GM21367 (cell line): Measurements from ENCODE around the gene SELENOT.

Source experiments
- ATAC-seq: cut with Tn5 transposase; IDR thresholded peaks from one replicate; pipeline ENCODE4 v1.9.1; 2021; ENCODE audit not compliant: unreplicated experiment

SELENOT gene

DNA sequence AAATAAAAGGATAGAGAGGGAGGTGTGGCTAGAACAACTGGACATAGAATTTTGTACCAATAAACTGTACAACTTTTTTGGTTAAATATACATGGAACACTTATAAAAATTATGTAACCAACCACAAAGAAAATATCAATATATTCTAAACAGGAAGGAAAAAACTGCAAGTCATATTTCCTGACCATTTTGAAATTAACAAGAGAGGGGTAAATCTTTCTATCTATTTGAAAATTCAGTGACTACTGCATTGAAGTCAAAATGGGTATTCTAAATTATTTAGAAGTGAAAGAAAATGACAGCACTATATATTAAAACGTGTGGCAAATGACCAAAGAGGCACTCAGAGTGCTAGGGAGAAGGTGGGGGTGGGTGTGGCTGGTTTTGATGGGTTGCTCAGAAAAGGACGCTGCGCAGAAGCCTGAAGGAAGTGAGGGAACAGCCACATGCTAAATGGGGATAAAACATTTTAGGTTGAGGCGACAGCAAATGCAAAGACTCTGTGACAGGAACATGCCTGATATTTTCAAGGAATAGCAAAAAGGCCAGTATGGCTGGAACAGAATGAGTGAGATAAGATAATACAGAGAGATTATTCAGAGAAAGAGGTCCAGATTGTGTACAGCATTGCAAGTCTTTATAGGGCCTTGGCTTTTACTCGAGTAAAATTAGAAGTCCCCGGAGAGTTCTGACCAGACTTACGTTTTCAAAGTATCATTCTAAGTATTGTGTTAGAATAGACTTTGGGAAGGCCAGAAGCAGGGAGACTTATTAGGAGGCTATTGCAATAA lies 59.5 kb downstream of the SELENOT start:
- ATAC-seq = no peak

DNA sequence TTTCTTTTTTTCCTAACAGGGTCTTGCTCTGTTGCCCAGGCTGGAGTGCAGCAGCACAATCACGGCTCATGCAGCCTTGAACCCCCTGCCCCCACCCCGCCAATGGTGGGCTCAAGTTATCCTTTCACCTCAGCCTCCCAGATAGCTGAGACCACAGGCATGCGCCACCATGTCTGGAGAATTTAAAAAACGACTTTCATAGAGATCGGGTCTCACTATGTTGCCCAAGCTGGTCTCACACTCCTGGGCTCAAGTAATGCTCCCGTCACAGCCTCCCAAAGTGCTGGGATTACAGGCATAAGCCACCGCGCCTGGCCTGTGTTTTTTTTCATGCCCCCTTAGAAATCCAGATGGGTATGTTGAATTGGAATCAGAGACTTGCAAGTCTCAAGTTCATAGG lies 60.3 kb downstream of the SELENOT start:
- no peak for ATAC-seq

DNA sequence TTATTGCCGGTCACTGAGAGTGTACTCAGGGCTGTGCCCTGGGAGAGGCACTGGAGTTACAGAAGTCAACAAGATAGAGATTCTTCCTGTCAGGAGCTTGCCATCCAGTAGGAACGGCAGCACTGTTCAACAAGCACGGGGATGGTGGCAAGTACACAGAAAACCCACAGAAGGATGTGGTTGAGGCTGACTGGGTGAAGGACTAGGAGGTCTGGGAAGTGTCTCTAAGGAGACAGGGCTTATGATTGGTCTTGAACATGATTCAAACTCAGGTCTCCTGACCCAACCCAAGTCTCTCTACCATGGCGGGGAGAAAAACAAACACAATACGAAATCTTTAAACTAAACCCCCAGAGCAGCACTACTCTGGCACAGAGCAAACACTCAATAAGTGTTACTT lies 63.0 kb downstream of the SELENOT start:
- no peak for ATAC-seq

DNA sequence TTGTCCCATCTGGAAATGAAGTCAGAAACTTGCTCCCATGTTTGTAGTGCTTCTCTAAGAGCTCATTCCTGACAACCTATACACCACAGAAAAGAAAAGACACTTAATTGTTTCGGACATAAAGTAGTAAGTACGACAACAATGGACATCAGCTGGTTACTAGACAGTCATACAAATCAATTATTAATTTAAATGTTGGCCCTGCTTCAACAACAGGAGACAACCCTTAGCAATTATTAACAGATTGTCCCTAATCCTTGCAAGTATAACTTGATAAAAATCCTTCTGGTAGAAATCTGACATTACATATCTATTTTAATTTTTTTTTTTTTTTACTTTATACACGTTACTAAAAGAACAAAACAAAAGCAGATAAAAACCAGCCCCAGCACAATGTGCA lies 70.8 kb downstream of the SELENOT start:
- no peak for ATAC-seq

DNA sequence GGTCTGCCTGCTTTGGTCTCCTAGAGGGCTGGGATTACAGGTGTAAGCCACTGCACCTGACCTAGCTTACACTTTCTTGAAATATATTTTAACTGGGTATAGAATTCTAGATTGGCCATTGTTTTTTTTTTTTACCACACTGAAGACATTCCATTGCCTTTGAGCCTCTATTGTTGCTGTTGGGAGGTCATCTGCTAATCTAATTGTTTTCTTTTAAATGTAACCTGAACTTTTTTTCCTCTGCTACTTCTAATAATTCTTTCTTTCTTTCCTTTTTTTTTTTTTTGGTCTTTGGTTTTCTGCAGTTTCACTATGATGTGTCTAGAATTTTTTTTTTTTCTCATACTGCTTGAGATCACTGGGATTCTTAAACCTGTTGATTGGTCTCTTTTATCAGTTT lies 72.5 kb downstream of the SELENOT start:
- no peak for ATAC-seq
